ENCODE measurements around the gene MINDY3.

GRCh38 chr10:15879058-15879457, 18.8 kb upstream of the MINDY3 start:
- no peak for TF ChIP-seq POLR2AphosphoS5 (IDR thresholded peaks at IDR 0.05)
- TF ChIP-seq, protein P1, sequence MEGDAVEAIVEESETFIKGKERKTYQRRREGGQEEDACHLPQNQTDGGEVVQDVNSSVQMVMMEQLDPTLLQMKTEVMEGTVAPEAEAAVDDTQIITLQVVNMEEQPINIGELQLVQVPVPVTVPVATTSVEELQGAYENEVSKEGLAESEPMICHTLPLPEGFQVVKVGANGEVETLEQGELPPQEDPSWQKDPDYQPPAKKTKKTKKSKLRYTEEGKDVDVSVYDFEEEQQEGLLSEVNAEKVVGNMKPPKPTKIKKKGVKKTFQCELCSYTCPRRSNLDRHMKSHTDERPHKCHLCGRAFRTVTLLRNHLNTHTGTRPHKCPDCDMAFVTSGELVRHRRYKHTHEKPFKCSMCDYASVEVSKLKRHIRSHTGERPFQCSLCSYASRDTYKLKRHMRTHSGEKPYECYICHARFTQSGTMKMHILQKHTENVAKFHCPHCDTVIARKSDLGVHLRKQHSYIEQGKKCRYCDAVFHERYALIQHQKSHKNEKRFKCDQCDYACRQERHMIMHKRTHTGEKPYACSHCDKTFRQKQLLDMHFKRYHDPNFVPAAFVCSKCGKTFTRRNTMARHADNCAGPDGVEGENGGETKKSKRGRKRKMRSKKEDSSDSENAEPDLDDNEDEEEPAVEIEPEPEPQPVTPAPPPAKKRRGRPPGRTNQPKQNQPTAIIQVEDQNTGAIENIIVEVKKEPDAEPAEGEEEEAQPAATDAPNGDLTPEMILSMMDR (IDR thresholded peaks at IDR 0.05) = peak; percentile 10 to 79 (median 54)
- no peak for TF ChIP-seq POLR2A (IDR thresholded peaks at IDR 0.05)
